ENCODE measurements around the gene GLRX2.
A peak's percentile ranks its signal among the peaks of the same experiment; 100 is the strongest.

- TF ChIP-seq, protein P1, sequence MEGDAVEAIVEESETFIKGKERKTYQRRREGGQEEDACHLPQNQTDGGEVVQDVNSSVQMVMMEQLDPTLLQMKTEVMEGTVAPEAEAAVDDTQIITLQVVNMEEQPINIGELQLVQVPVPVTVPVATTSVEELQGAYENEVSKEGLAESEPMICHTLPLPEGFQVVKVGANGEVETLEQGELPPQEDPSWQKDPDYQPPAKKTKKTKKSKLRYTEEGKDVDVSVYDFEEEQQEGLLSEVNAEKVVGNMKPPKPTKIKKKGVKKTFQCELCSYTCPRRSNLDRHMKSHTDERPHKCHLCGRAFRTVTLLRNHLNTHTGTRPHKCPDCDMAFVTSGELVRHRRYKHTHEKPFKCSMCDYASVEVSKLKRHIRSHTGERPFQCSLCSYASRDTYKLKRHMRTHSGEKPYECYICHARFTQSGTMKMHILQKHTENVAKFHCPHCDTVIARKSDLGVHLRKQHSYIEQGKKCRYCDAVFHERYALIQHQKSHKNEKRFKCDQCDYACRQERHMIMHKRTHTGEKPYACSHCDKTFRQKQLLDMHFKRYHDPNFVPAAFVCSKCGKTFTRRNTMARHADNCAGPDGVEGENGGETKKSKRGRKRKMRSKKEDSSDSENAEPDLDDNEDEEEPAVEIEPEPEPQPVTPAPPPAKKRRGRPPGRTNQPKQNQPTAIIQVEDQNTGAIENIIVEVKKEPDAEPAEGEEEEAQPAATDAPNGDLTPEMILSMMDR (conservative IDR thresholded peaks at IDR 0.05 in 1 of 2, IDR thresholded peaks at IDR 0.05 in 1 of 2; ENCODE audit: low read depth in 1 of 2, low read length in 2 of 2) = peak in 1 of 2 donors; percentile 32
- no peak for TF ChIP-seq EZH2 (IDR thresholded peaks at IDR 0.05; ENCODE audit: low read length, missing control alignments)
These were observed 38.1 kb upstream of the GLRX2 start for GRCh38 chr1:193143285-193143684.
